ENCODE results near the gene ACTL7A. TPM values are rescaled to one million over a fixed set of nuclear protein-coding genes. Genes with fewer than 3 reads are reported as not detected.

Gene ACTL7A
- total and polyA plus RNA-seq, 2 experiments from 2014 or later = not detected

GRCh38 chr9:108816037-108816436 is 46.0 kb upstream of the ACTL7A start:
- no peak overlapping the region for H3K9ac ChIP-seq
- 80 to 82% methylated on average over 8 to 10 of the region's 10 CpGs for WGBS, 2 experiments (ENCODE audit: low coverage in 1 of 2, low lambda C conversion rate in 2 of 2, missing lambda C conversion rate in 2 of 2)
- H3K4me2 ChIP-seq (ENCODE audit: unreplicated experiment) = no peak overlapping the region
- H3K27ac ChIP-seq = no peak overlapping the region
- peaks cover under 1% of the 10 kb centered on the region for H3K27me3 ChIP-seq (replicated peaks; ENCODE audit: insufficient read depth)
- in situ Hi-C loops (cut with MboI) = no loop called here
- H3K9me2 ChIP-seq (ENCODE audit: insufficient read depth) = no peaks in the 10 kb centered on the region
- no peaks in the 10 kb centered on the region for H3K79me2 ChIP-seq (ENCODE audit: insufficient read depth)
- no peak overlapping the region for H2AFZ ChIP-seq
- no peaks in the 10 kb centered on the region for H3K4me1 ChIP-seq (ENCODE audit: insufficient read depth)
- no peak for DNase-seq
- H4K20me1 ChIP-seq (ENCODE audit: insufficient read depth) = no peaks in the 10 kb centered on the region
- H3K9me3 ChIP-seq (ENCODE audit: low read depth) = no peaks in the 10 kb centered on the region
- TF ChIP-seq EZH2phosphoT487 (IDR thresholded peaks at IDR 0.05; ENCODE audit: insufficient read depth, low read depth) (no peak), EZH2 (IDR thresholded peaks at IDR 0.05; ENCODE audit: insufficient read depth, poor library complexity, severe bottlenecking) (no peak)
- H3F3A ChIP-seq (ENCODE audit: insufficient read depth) = no peaks in the 10 kb centered on the region
- H3K36me3 ChIP-seq (ENCODE audit: low read depth) = no peaks in the 10 kb centered on the region
- no peak overlapping the region for H3K4me3 ChIP-seq

- H2AFZ ChIP-seq = no peak overlapping the region
- no peaks in the 10 kb centered on the region for H3F3A ChIP-seq (ENCODE audit: insufficient read depth)
- H4K20me1 ChIP-seq (ENCODE audit: insufficient read depth) = no peaks in the 10 kb centered on the region
- H3K9ac ChIP-seq = no peak overlapping the region
- 39 to 47% methylated on average over 3 of the region's 3 CpGs for WGBS, 2 experiments (ENCODE audit: low coverage in 1 of 2, low lambda C conversion rate in 2 of 2, missing lambda C conversion rate in 2 of 2)
- no peaks in the 10 kb centered on the region for H3K9me3 ChIP-seq (ENCODE audit: low read depth)
- no peak overlapping the region for H3K4me2 ChIP-seq (ENCODE audit: unreplicated experiment)
- H3K27ac ChIP-seq = no peak overlapping the region
- no peak for DNase-seq
- H3K79me2 ChIP-seq (ENCODE audit: insufficient read depth) = no peaks in the 10 kb centered on the region
- H3K4me3 ChIP-seq = no peak overlapping the region
- no peaks in the 10 kb centered on the region for H3K4me1 ChIP-seq (ENCODE audit: insufficient read depth)
- H3K9me2 ChIP-seq (ENCODE audit: insufficient read depth) = no peaks in the 10 kb centered on the region
- in situ Hi-C loops (cut with MboI) = no loop called here
- no peaks in the 10 kb centered on the region for H3K36me3 ChIP-seq (ENCODE audit: low read depth)
- TF ChIP-seq EZH2 (IDR thresholded peaks at IDR 0.05; ENCODE audit: insufficient read depth, poor library complexity, severe bottlenecking) (no peak), EZH2phosphoT487 (IDR thresholded peaks at IDR 0.05; ENCODE audit: insufficient read depth, low read depth) (no peak)
- peaks cover 22% of the 10 kb centered on the region for H3K27me3 ChIP-seq (replicated peaks; ENCODE audit: insufficient read depth)
These were observed 38.2 kb upstream of the ACTL7A start for GRCh38 chr9:108823829-108824228.

GRCh38 chr9:108830272-108830671 is 31.8 kb upstream of the ACTL7A start:
- no peak for TF ChIP-seq EZH2 (IDR thresholded peaks at IDR 0.05; ENCODE audit: insufficient read depth, poor library complexity, severe bottlenecking)
- no peak for TF ChIP-seq EZH2phosphoT487 (IDR thresholded peaks at IDR 0.05; ENCODE audit: insufficient read depth, low read depth)
- Histone ChIP-seq H3K4me1 (ENCODE audit: insufficient read depth) (0 out of 2 replicates have a peak, but pooled peaks cover 7% of the 10 kb centered on the region), H3K4me2 (ENCODE audit: unreplicated experiment) (no peak overlapping the region), H3K27me3 (replicated peaks; ENCODE audit: insufficient read depth) (peaks cover 21% of the 10 kb centered on the region), H3K9me3 (ENCODE audit: low read depth) (no peaks in the 10 kb centered on the region), H3K27ac (no peak overlapping the region), H4K20me1 (ENCODE audit: insufficient read depth) (no peaks in the 10 kb centered on the region), H3K9me2 (ENCODE audit: insufficient read depth) (no peaks in the 10 kb centered on the region), H3K79me2 (ENCODE audit: insufficient read depth) (no peaks in the 10 kb centered on the region), H3K4me3 (no peak overlapping the region), H3K9ac (no peak overlapping the region), H3F3A (ENCODE audit: insufficient read depth) (no peaks in the 10 kb centered on the region), H2AFZ (no peak overlapping the region), H3K36me3 (ENCODE audit: low read depth) (no peaks in the 10 kb centered on the region)
- 81 to 98% methylated on average over 2 of the region's 2 CpGs for WGBS, 2 experiments (ENCODE audit: low coverage in 1 of 2, low lambda C conversion rate in 2 of 2, missing lambda C conversion rate in 2 of 2)
- DNase-seq = peak; percentile 36
- in situ Hi-C loops (cut with MboI) = no loop called here

GRCh38 chr9:108831496-108832178 is 30.4 kb upstream of the ACTL7A start:
- Histone ChIP-seq H4K20me1 (ENCODE audit: insufficient read depth) (no peaks in the 10 kb centered on the region), H3K4me3 (no peak overlapping the region), H3K4me2 (ENCODE audit: unreplicated experiment) (no peak overlapping the region), H3K9me2 (ENCODE audit: insufficient read depth) (no peaks in the 10 kb centered on the region), H3K27me3 (replicated peaks; ENCODE audit: insufficient read depth) (0 out of 2 replicates have a peak, but pooled peaks cover 7% of the 10 kb centered on the region), H3K4me1 (ENCODE audit: insufficient read depth) (0 out of 2 replicates have a peak, but pooled peaks cover 7% of the 10 kb centered on the region), H2AFZ (no peak overlapping the region), H3K9ac (no peak overlapping the region), H3K9me3 (ENCODE audit: low read depth) (no peaks in the 10 kb centered on the region), H3F3A (ENCODE audit: insufficient read depth) (no peaks in the 10 kb centered on the region), H3K36me3 (ENCODE audit: low read depth) (no peaks in the 10 kb centered on the region), H3K27ac (no peak overlapping the region), H3K79me2 (ENCODE audit: insufficient read depth) (no peaks in the 10 kb centered on the region)
- no peak for DNase-seq
- WGBS, 2 experiments (ENCODE audit: low coverage in 1 of 2, low lambda C conversion rate in 2 of 2, missing lambda C conversion rate in 2 of 2) = 78 to 100% methylated on average over 1 of the region's 1 CpG
- TF ChIP-seq EZH2phosphoT487 (IDR thresholded peaks at IDR 0.05; ENCODE audit: insufficient read depth, low read depth) (no peak), EZH2 (IDR thresholded peaks at IDR 0.05; ENCODE audit: insufficient read depth, poor library complexity, severe bottlenecking) (no peak)
- in situ Hi-C loops (cut with MboI) = no loop called here

Measured in GM23248 (cell line).